HG03571 (cell line): ENCODE measurements around the gene PCDHB1.
"Not testable (repeated sequence)": the region's sequence is repeated elsewhere in the genome, so short reads cannot be mapped to it uniquely, and the experiment has no call there.

Experiments
- ATAC-seq: cut with Tn5 transposase; IDR thresholded peaks from one replicate; pipeline ENCODE4 v1.9.1; 2021; ENCODE audit not compliant: unreplicated experiment

The PCDHB1 gene

DNA sequence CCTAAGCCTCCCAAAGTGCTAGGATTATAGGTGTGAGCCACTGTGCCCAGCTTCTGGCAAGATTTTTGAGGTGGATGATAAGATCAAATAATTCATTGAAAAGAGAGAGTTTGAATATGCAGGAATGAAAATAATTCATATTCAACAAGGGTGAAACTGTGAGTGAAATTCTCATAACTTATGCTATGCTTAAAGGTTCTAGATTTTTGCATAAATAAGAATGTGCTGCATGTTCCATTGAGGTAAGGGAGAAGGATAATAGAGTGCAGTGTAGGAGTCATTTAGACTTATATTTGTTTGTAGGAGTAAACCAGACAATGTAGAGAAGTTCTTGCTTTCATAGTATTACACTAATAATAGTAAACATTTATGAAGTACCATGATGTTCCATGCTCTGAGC is 31.1 kb downstream of the PCDHB1 start:
- no peak for ATAC-seq

DNA sequence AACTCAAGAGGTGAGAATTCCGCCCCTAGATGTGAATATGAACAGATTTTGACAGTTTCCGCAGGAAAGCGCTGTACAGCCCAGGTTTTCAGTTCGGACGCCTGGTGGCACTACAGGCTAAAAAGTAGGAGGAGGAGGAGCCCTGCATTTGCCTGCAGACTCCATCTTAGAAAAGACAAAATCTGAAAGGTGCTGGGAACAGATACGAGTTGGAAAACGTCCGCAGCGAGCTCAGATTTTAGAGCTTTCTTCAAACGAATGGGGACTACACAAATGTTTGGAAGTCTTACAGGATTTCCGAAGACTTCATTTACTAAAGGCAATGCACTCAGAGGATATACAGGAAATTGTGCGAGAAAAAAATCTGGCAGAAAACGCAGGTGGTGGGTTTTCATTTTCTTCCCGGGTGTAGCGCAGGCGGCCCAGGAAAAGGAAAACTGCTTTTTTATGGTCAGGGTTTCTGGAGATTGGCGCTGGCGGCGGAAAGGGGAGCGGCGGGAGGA is 33.4 kb downstream of the PCDHB1 start:
- ATAC-seq, result no peak

DNA sequence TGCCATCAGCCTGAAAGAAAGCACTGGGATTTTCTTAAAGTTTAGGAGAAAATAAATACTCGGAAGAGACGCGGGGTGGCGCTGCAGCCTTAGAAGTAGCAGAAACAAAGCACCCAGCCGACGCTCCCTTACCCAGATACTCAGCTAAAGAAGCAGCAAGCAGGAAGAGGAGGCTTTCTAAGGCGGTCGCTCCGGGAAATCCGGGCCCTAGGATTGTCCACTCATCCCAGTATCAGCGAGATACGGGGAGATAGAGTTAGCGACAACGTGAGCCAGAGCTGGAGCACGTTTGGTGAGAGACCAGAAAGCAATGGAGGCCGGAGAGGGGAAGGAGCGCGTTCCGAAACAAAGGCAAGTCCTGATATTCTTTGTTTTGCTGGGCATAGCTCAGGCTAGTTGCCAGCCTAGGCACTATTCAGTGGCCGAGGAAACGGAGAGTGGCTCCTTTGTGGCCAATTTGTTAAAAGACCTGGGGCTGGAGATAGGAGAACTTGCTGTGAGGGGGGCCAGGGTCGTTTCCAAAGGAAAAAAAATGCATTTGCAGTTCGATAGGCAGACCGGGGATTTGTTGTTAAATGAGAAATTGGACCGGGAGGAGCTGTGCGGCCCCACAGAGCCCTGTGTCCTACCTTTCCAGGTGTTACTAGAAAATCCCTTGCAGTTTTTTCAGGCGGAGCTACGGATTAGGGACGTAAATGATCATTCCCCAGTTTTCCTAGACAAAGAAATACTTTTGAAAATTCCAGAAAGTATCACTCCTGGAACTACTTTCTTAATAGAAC is 43.5 kb downstream of the PCDHB1 start, which contains the start of gene PCDHB2:
Gene PCDHB2 (plus strand): TSS at position 135 of the 782 bp plus-strand sequence. CDS start 176 bp downstream, at position 311.
- ATAC-seq, result no peak

DNA sequence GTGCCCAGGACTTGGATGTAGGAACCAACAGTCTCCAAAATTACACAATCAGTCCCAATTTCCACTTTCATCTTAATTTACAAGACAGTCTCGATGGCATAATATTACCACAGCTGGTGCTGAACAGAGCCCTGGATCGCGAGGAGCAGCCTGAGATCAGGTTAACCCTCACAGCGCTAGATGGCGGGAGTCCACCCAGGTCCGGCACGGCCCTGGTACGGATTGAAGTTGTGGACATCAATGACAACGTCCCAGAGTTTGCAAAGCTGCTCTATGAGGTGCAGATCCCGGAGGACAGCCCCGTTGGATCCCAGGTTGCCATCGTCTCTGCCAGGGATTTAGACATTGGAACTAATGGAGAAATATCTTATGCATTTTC is 44.1 kb downstream of the PCDHB1 start:
- ATAC-seq, result no peak

DNA sequence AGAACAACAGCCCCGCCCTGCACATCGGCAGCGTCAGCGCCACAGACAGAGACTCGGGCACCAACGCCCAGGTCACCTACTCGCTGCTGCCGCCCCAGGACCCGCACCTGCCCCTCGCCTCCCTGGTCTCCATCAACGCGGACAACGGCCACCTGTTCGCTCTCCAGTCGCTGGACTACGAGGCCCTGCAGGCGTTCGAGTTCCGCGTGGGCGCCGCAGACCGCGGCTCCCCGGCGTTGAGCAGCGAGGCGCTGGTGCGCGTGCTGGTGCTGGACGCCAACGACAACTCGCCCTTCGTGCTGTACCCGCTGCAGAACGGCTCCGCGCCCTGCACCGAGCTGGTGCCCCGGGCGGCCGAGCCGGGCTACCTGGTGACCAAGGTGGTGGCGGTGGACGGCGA is 45.0 kb downstream of the PCDHB1 start:
- ATAC-seq, result not testable (repeated sequence)

DNA sequence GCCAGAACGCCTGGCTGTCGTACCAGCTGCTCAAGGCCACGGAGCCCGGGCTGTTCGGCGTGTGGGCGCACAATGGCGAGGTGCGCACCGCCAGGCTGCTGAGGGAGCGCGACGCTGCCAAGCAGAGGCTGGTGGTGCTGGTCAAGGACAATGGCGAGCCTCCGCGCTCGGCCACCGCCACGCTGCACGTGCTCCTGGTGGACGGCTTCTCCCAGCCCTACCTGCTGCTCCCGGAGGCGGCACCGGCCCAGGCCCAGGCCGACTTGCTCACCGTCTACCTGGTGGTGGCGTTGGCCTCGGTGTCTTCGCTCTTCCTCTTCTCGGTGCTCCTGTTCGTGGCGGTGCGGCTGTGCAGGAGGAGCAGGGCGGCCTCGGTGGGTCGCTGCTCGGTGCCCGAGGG is 45.4 kb downstream of the PCDHB1 start:
- ATAC-seq, result not testable (repeated sequence)

DNA sequence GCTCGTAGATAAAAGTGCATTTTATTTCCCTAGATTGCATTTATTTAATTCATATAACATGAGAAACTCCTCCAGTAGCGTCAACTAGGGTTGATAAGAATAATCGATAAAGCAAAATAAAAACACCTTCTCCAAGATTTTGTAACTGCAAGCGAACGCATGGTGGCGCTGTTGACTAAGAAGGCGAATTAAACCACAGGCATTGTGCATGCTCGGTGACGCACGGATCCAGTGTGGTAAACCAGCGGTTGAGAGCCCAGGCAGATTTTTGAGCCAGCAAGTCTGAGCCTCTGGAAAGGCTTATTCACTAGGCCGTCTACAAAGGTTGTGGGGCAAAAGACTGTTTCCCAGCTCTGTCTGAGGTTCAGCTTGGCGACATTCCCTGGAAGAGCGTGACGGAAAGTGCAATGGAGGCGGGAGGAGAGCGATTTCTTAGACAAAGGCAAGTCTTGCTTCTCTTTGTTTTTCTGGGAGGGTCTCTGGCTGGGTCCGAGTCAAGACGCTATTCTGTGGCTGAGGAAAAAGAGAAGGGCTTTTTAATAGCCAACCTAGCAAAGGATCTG is 49.1 kb downstream of the PCDHB1 start, which contains the start of gene PCDHB3:
Gene PCDHB3 (plus strand): TSS at position 231 of the 563 bp plus-strand sequence. CDS start 177 bp downstream, at position 408.
- no peak for ATAC-seq

DNA sequence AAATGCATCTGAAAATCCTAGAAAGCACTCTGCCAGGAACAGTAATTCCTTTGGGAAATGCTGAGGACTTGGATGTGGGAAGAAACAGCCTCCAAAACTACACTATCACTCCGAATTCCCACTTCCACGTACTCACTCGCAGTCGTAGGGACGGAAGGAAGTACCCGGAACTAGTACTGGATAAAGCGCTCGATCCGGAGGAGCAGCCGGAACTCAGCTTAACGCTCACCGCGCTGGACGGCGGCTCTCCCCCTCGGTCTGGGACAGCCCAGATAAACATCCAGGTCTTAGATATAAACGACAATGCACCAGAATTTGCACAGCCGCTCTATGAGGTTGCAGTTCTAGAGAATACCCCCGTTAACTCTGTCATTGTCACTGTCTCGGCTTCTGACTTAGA is 49.9 kb downstream of the PCDHB1 start:
- ATAC-seq, result no peak

DNA sequence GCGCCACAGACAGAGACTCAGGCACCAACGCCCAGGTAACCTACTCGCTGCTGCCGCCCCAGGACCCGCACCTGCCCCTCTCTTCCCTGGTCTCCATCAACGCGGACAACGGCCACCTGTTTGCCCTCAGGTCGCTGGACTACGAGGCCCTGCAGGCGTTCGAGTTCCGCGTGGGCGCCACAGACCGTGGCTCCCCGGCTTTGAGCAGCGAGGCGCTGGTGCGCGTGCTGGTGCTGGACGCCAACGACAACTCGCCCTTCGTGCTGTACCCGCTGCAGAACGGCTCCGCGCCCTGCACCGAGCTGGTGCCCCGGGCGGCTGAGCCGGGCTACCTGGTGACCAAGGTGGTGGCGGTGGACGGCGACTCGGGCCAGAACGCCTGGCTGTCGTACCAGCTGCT is 50.9 kb downstream of the PCDHB1 start:
- ATAC-seq, result not testable (repeated sequence)

DNA sequence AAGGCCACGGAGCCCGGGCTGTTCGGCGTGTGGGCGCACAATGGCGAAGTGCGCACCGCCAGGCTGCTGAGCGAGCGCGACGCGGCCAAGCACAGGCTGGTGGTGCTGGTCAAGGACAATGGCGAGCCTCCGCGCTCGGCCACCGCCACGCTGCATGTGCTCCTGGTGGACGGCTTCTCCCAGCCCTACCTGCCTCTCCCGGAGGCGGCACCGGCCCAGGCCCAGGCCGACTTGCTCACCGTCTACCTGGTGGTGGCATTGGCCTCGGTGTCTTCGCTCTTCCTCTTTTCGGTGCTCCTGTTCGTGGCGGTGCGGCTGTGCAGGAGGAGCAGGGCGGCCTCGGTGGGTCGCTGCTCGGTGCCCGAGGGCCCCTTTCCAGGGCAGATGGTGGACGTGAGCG is 51.3 kb downstream of the PCDHB1 start:
- ATAC-seq, result not testable (repeated sequence)

DNA sequence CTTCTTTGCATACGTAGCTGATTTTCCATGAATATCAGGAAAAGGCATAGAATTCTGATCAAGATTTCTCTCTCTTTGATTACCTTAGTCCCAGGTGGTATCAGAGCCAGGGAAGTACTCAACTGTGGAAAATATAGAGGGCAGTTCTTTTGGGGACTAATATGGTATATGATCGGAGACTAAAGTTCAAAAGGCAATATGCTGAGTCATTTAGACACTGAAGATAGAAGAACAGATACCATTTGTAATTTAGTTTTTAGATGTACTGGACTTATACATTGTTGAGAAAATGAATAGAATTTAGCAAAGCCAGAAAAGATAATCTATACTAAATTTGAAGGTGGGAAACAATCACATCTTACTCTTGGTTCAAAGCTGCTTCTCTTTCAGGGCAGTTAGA is 54.2 kb downstream of the PCDHB1 start:
- ATAC-seq, result no peak
